Brain microvascular endothelial cell (primary cell): Measurements from ENCODE around the gene AKR7A3.

ENCODE experiments used
- DNase-seq: peaks from one replicate; pipeline ENCODE4 v3.0.0-alpha.2; 2020
- H3K27ac ChIP-seq: fragments of 250-450 bp; sonication (Bioruptor Pico); 2 replicates; pipeline ENCODE4 v1.5.1; 2020; ENCODE audit warnings: mild to moderate bottlenecking, moderate library complexity
- H3K27me3 ChIP-seq: fragments of 250-450 bp; sonication (Bioruptor Pico); replicated peaks from 2 replicates; pipeline ENCODE4 v1.5.1; 2020; ENCODE audit warnings: mild to moderate bottlenecking
- H3K36me3 ChIP-seq: fragments of 250-450 bp; sonication (Bioruptor Pico); replicated peaks from 2 replicates; pipeline ENCODE4 v1.5.1; 2020; ENCODE audit warnings: mild to moderate bottlenecking
- H3K4me3 ChIP-seq: 2 replicates; pipeline ENCODE4 v1.5.1; 2011; ENCODE audit warnings: low read depth, mild to moderate bottlenecking, control low read depth, low read length, moderate library complexity
- CTCF ChIP-seq: IDR thresholded peaks from 2 replicates; pipeline ENCODE4 v1.5.1; 2011; ENCODE audit warnings: low read depth, mild to moderate bottlenecking, moderate library complexity, low read length, control low read depth, inconsistent platforms; ENCODE audit errors: missing control alignments
- in situ Hi-C: cut with HindIII; loops from 2 replicates; pipeline ENCODE4 v1.10.0; 2017; ENCODE audit warnings: low sequenced_read_pairs, low pct_ligation_motif_present

The AKR7A3 gene

GRCh38 chr1:19311503-19311930, 22.9 kb upstream of the AKR7A3 start:
- H3K4me3 ChIP-seq = peak overlapping the region; percentile 66
- no peak for DNase-seq
- in situ Hi-C loops = no loop called here
- peaks cover 9% of the 10 kb centered on the region for H3K36me3 ChIP-seq
- no peaks in the 10 kb centered on the region for H3K27me3 ChIP-seq
- no peak for TF ChIP-seq CTCF
- H3K27ac ChIP-seq = peak overlapping the region; percentile 93

- Histone ChIP-seq H3K27ac (no peak overlapping the region), H3K4me3 (peak overlapping the region; percentile 66), H3K27me3 (no peaks in the 10 kb centered on the region), H3K36me3 (peaks cover 13% of the 10 kb centered on the region)
- TF ChIP-seq CTCF = no peak
- DNase-seq = no peak
- in situ Hi-C loops = no loop called here
These were observed 22.3 kb upstream of the AKR7A3 start for GRCh38 chr1:19310720-19311502.

GRCh38 chr1:19310061-19310460, 21.5 kb upstream of the AKR7A3 start:
- H3K4me3 ChIP-seq = no peak overlapping the region
- TF ChIP-seq CTCF = no peak
- peaks cover 21% of the 10 kb centered on the region for H3K36me3 ChIP-seq
- no peak for DNase-seq
- H3K27ac ChIP-seq = no peak overlapping the region
- no peaks in the 10 kb centered on the region for H3K27me3 ChIP-seq
- in situ Hi-C loops = no loop called here

- TF ChIP-seq CTCF = no peak
- H3K27me3 ChIP-seq = no peaks in the 10 kb centered on the region
- in situ Hi-C loops = no loop called here
- peak overlapping the region; percentile 19 for H3K27ac ChIP-seq
- DNase-seq = peak; percentile 79
- H3K4me3 ChIP-seq = no peak overlapping the region
- peaks cover 27% of the 10 kb centered on the region for H3K36me3 ChIP-seq
These were observed 20.7 kb upstream of the AKR7A3 start for GRCh38 chr1:19309123-19309813.

GRCh38 chr1:19308509-19308907, 19.9 kb upstream of the AKR7A3 start:
- in situ Hi-C loops = no loop called here
- DNase-seq = no peak
- peaks cover 32% of the 10 kb centered on the region for H3K36me3 ChIP-seq

More at GRCh38 chr1:19308509-19308907, 19.9 kb upstream of the AKR7A3 start:
- Histone ChIP-seq H3K27me3 (no peaks in the 10 kb centered on the region), H3K27ac (no peak overlapping the region), H3K4me3 (no peak overlapping the region)
- TF ChIP-seq CTCF = no peak
